Suprapubic skin (tissue), 4 donors: ENCODE data around the gene CACNA1A. TPM values are rescaled to one million over a fixed set of nuclear protein-coding genes. Genes with fewer than 3 reads are reported as not detected.
"Not testable (repeated sequence)": the region's sequence is repeated elsewhere in the genome, so short reads cannot be mapped to it uniquely, and the experiment has no call there.

Experiments
- DNase-seq, 2 donors: peaks; one replicate each; pipeline ENCODE4 v3.0.0-alpha.2; 2019; ENCODE audit warnings: low spot score in 2 of 2
- H3K27ac ChIP-seq: fragments of 200-600 bp; sonication (generic); one replicate; pipeline ENCODE4 v1.5.1; 2019
- H3K27me3 ChIP-seq: fragments of 200-600 bp; sonication (generic); one replicate; pipeline ENCODE4 v1.5.1; 2019
- H3K36me3 ChIP-seq: fragments of 200-600 bp; sonication (generic); one replicate; pipeline ENCODE4 v1.5.1; 2019
- H3K4me1 ChIP-seq: fragments of 200-600 bp; sonication (generic); one replicate; pipeline ENCODE4 v1.5.1; 2019
- H3K4me3 ChIP-seq: fragments of 200-600 bp; sonication (generic); one replicate; pipeline ENCODE4 v1.5.1; 2019; ENCODE audit warnings: mild to moderate bottlenecking
- H3K9me3 ChIP-seq: fragments of 200-600 bp; sonication (generic); one replicate; pipeline ENCODE4 v1.5.1; 2019
- EP300 ChIP-seq: sonication (generic); formaldehyde crosslinking; IDR thresholded peaks from one replicate; pipeline ENCODE4 v1.6.1; 2017; ENCODE audit warnings: antibody characterized with exemption
- POLR2A ChIP-seq, 2 donors: fragments of 450-650 bp; IDR thresholded peaks; one replicate each; pipeline ENCODE4 v1.6.1; 2017; ENCODE audit warnings: antibody characterized with exemption in 2 of 2, mild to moderate bottlenecking in 2 of 2, moderate library complexity in 2 of 2
- POLR2AphosphoS5 ChIP-seq, 3 donors: sonication (generic); formaldehyde crosslinking; IDR thresholded peaks; one replicate each; pipeline ENCODE4 v1.6.1; 2017; ENCODE audit warnings: antibody characterized with exemption in 3 of 3
- WGBS: methylation state at CpG from one replicate; pipeline ENCODE4 v1.1.5; 2018; 5-methylcytosine and 5-hydroxymethylcytosine counted together
- total RNA-seq, 4 donors: library from RNA; depleted of rRNA; stranded (reverse); fragments of >200 nt; gene quantifications; one replicate each; pipeline ENCODE4 v1.1.0, GENCODE V29; 2016
- TF ChIP-seq, protein P1 (sequence below), 2 donors: fragments of 200-600 bp in 1 of 2; fragments of 450-650 bp in 1 of 2; sonication (generic) in 1 of 2; IDR thresholded peaks; one replicate each; pipeline ENCODE4 v1.5.1; 2016 to 2019; ENCODE audit warnings: antibody characterized with exemption in 2 of 2, mild to moderate bottlenecking in 1 of 2, moderate library complexity in 1 of 2

The CACNA1A gene
- total RNA-seq, 4 donors from 2014 or later, result 0.26 to 0.42 (median 0.35) TPM

DNA sequence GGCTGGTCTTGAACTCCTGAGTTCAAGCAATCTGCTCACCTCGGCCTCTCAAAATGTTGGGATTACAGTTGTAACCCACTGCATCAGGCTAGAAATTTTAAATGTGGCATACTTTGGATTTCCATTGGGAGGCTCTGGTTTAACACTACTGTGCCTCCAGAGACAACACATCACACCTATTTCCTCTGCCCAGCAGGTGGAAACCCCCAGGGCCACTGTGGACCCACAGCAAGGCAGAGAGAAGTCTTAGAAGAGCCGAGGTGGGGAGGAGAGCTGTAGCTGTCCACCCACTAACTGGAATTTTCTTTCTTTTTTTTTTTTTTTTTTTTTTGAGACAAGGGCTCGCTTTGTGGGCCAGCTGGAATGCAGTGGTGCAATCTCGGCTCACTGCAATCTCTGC is 316.7 kb downstream of the CACNA1A start:
- DNase-seq, result no peak
- H3K9me3 ChIP-seq, result no peaks in the 10 kb centered on the region
- TF ChIP-seq EP300 (no peak), POLR2A (IDR thresholded peaks at IDR 0.05) (no peak), POLR2AphosphoS5 (IDR thresholded peaks at IDR 0.05) (no peak)
- TF ChIP-seq, protein P1, sequence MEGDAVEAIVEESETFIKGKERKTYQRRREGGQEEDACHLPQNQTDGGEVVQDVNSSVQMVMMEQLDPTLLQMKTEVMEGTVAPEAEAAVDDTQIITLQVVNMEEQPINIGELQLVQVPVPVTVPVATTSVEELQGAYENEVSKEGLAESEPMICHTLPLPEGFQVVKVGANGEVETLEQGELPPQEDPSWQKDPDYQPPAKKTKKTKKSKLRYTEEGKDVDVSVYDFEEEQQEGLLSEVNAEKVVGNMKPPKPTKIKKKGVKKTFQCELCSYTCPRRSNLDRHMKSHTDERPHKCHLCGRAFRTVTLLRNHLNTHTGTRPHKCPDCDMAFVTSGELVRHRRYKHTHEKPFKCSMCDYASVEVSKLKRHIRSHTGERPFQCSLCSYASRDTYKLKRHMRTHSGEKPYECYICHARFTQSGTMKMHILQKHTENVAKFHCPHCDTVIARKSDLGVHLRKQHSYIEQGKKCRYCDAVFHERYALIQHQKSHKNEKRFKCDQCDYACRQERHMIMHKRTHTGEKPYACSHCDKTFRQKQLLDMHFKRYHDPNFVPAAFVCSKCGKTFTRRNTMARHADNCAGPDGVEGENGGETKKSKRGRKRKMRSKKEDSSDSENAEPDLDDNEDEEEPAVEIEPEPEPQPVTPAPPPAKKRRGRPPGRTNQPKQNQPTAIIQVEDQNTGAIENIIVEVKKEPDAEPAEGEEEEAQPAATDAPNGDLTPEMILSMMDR (IDR thresholded peaks at IDR 0.05), result no peak
- WGBS, result 79% methylated on average over 4 of the region's 4 CpGs
- H3K27ac ChIP-seq, result no peak overlapping the region
- peaks cover 5% of the 10 kb centered on the region for H3K4me1 ChIP-seq
- H3K4me3 ChIP-seq, result no peak overlapping the region
- H3K36me3 ChIP-seq, result no peaks in the 10 kb centered on the region
- no peaks in the 10 kb centered on the region for H3K27me3 ChIP-seq

DNA sequence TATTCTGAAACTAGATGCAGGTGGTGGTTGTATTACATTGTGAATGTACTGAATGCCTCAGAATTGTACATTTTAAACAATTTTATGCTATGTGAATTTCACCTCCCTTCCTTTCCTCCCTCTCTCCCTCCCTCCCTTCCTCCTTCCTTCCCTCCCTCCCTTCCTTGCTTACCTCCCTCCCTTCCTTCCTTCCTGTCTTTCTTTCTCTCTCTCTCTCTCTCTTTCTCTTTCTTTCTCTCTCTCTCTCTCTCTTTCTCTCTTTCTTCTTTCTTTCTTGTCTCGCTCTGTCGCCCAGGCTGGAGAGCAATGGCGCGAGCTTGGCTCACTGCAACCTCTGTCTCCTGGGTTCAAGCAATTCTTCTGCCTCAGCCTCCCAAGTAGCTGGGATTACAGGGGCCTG is 318.9 kb downstream of the CACNA1A start:
- Histone ChIP-seq H3K9me3 (no peaks in the 10 kb centered on the region), H3K36me3 (no peaks in the 10 kb centered on the region), H3K4me1 (peaks cover 5% of the 10 kb centered on the region), H3K27me3 (no peaks in the 10 kb centered on the region), H3K4me3 (no peak overlapping the region), H3K27ac (no peak overlapping the region)
- DNase-seq, result no peak
- TF ChIP-seq POLR2AphosphoS5 (IDR thresholded peaks at IDR 0.05) (no peak), EP300 (no peak)
- WGBS, result 91% methylated on average over 4 of the region's 4 CpGs

DNA sequence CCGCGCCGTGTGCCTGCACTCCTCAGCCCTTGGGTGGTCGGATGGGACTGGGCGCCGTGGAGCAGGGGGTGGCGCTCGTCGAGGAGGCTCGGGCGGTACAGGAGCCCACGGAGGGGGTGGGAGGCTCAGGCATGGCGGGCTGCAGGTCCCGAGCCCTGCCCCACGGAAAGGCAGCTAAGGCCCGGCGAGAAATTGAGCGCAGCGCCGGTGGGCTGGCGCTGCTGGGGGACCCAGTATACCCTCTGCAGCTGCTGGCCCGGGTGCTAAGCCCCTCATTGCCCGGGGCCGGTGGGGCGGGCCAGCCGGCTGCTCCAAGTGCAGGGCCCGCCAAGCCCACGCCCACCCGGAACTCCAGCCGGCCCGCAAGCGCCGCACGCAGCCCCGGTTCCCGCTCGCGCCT is 319.6 kb downstream of the CACNA1A start:
- not testable (repeated sequence) for H3K27me3 ChIP-seq, DNase-seq, H3K4me3 ChIP-seq, H3K9me3 ChIP-seq, H3K36me3 ChIP-seq, H3K27ac ChIP-seq
- 93% methylated on average over 9 of the region's 38 CpGs for WGBS
- peaks cover 12% of the 10 kb centered on the region for H3K4me1 ChIP-seq

DNA sequence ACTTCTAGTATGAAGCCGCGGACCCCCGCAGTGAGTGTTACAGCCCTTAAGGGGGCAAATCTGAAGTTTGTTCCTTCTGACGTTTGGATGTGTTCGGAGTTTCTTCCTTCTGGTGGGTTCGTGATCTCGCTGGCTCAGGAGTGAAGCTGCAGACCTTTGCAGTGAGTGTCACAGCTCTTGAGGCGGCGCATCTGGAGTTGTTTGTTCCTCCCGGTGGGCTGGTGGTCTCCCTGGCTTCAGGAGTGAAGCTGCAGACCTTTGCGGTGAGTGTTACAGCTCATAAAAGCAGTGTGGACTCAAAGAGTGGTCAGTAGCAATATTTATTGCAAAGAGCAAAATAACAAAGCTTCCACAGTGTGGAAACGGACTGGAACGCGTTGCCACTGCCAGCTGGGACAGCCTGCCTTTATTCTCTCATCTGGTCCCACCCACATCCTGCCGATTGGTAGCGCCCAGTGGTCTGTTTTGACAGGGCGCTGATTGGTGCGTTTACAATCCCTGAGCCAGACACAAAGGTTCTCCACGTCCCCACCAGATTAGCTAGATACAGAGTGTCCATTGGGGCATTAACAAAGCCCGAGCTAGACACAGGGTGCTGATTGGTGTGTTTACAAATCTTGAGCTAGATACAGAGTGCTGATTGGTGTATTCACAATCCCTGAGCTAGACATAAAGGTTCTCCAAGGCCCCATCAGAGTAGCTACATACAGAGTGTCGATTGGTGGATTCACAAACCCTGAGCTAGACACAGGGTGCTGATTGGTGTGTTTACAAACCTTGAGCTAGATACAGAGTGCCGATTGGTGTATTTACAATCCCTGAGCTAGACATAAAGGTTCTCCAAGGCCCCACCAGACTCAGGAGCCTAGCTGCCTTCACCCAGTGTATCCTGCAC is 320.3 kb downstream of the CACNA1A start:
- H3K4me3 ChIP-seq, H3K9me3 ChIP-seq, H3K27ac ChIP-seq, DNase-seq, H3K36me3 ChIP-seq, H3K27me3 ChIP-seq: not testable (repeated sequence)
- H3K4me1 ChIP-seq, result peaks cover 12% of the 10 kb centered on the region
- WGBS, result 82% methylated on average over 22 of the region's 22 CpGs

DNA sequence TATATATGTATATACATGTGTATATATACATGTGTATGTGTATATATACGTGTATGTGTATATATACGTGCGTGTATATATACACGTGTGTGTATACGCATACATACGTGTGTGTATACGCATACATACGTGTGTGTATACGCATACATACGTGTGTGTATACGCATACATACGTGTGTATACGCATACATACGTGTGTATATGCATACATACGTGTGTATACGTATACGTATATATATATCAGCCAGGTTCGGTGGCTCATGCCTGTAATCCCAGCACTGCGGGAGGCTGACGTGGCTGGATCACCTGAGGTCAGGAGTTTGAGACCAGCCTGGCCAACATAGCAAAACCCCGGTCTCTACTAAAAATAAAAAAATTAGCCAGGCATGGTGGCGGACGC is 321.4 kb downstream of the CACNA1A start:
- not testable (repeated sequence) for H3K27me3 ChIP-seq, H3K4me3 ChIP-seq, DNase-seq, H3K9me3 ChIP-seq, H3K36me3 ChIP-seq, H3K27ac ChIP-seq
- peaks cover 12% of the 10 kb centered on the region for H3K4me1 ChIP-seq
- WGBS, result 85% methylated on average over 23 of the region's 23 CpGs

DNA sequence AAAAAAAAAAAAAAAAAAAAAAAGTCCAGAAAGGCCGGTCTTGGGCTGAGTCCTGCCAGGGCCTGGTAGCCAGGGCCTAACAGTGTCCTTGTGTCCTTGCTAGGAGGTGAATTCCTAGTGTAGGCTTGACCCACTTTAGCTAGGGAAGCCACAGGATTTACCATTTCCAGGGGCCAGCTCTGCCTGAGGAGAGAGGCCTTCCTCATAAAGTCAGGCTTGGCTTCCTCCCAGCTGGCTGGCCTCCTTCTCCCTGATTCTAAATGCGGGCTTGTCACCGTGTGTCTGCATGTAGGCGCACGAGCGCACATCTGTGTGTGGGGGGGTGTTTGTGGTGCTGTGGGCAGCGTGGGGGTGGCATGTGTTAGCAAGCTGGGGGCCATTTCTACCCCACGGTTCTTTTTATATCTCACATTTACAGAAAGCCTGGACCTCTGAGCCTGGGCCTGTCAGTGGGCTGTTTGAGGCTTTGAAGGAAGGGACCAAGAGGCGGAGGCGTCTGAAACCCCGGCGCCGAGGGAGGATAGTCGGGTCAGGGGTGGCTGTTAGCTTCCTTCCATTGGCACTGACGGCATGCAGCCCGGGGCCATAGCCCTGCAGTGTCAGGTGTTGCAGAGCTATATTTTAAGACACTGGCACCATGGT is 324.4 kb downstream of the CACNA1A start:
- no peaks in the 10 kb centered on the region for H3K27me3 ChIP-seq
- 17% methylated on average over 9 of the region's 16 CpGs for WGBS
- no peaks in the 10 kb centered on the region for H3K9me3 ChIP-seq
- TF ChIP-seq, protein P1 (IDR thresholded peaks at IDR 0.05), result no peak
- TF ChIP-seq POLR2AphosphoS5 (IDR thresholded peaks at IDR 0.05), result no peak
- TF ChIP-seq POLR2A (IDR thresholded peaks at IDR 0.05), result no peak
- TF ChIP-seq EP300, result no peak
- no peak overlapping the region for H3K4me3 ChIP-seq
- H3K27ac ChIP-seq, result peak overlapping the region; percentile 29
- no peak for DNase-seq
- H3K4me1 ChIP-seq, result peaks cover 12% of the 10 kb centered on the region
- no peaks in the 10 kb centered on the region for H3K36me3 ChIP-seq

DNA sequence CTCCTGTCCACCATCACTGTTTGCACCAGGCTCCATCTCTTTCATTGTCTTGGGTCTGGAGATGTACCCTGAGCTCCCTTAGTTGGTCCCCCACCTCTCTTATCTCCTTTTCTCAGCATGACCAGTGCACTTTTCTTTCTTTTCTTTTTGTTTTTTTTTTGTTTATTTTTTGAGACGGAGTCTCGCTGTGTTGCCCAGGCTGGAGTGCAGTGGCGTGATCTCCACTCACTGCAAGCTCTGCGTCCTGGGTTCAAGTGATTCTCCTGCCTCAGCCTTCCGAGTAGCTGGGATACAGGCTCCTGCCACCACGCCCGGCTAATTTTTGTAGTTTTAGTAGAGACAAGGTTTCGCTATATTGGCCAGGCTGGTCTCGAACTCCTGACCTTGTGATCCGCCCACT is 328.0 kb downstream of the CACNA1A start:
- H3K27me3 ChIP-seq, H3K9me3 ChIP-seq, H3K27ac ChIP-seq, H3K4me3 ChIP-seq, DNase-seq, H3K36me3 ChIP-seq: not testable (repeated sequence)
- WGBS, result 93% methylated on average over 10 of the region's 10 CpGs
- peaks cover 14% of the 10 kb centered on the region for H3K4me1 ChIP-seq

DNA sequence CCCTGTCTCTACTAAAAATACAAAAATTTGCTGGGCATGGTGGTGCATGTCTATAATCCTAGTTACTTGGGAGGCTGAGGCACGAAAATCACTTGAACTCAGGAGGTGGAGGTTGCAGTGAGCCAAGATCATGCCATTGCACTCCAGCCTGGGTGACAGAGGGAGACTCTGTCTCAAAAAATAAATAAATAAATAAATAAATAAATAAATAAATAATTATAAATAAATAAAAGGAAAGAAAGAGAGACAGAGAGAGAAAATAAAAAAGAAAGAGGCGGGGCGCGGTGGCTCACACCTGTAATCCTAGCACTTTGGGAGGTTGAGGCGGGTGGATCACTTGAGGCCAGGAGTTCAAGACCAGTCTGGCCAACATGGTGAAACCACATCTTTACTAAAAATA is 328.7 kb downstream of the CACNA1A start:
- H3K27me3 ChIP-seq, H3K9me3 ChIP-seq, H3K4me3 ChIP-seq, H3K36me3 ChIP-seq, DNase-seq, H3K27ac ChIP-seq: not testable (repeated sequence)
- 93% methylated on average over 5 of the region's 5 CpGs for WGBS
- H3K4me1 ChIP-seq, result peaks cover 21% of the 10 kb centered on the region
